GM23338 (cell line): ENCODE results near the gene MAN1A2. TPM values are rescaled to one million over a fixed set of nuclear protein-coding genes. Genes with fewer than 3 reads are reported as not detected.

Source experiments
- ATAC-seq: fragments of 200-7000 bp; cut with Tn5 transposase; 3 replicates; pipeline ENCODE4 v1.9.1; 2020
- DNase-seq: peaks from one replicate; pipeline ENCODE4 v3.0.0-alpha.2; 2015; ENCODE audit warnings: low spot score
- H2AFZ ChIP-seq: fragments of 200-600 bp; sonication (generic); 2 replicates; pipeline ENCODE4 v1.8.0; 2016; ENCODE audit warnings: antibody characterized with exemption, mild to moderate bottlenecking, moderate library complexity
- H3F3A ChIP-seq: fragments of 200-600 bp; sonication (generic); replicated peaks from 2 replicates; pipeline ENCODE4 v1.8.0; 2017; ENCODE audit warnings: antibody characterized with exemption, mixed run types, low read depth
- H3K27ac ChIP-seq: fragments of 200-600 bp; sonication (generic); 2 replicates; pipeline ENCODE4 v1.6.1; 2016; ENCODE audit warnings: low read depth
- H3K27me3 ChIP-seq: fragments of 200-600 bp; sonication (generic); 2 replicates; pipeline ENCODE4 v1.8.0; 2016; ENCODE audit warnings: mild to moderate bottlenecking, mixed run types, moderate library complexity; ENCODE audit not compliant: insufficient read depth
- H3K36me3 ChIP-seq: fragments of 200-600 bp; sonication (generic); 2 replicates; pipeline ENCODE4 v1.8.0; 2016; ENCODE audit warnings: mild to moderate bottlenecking; ENCODE audit not compliant: insufficient read depth
- H3K4me1 ChIP-seq: fragments of 200-600 bp; sonication (generic); 2 replicates; pipeline ENCODE4 v1.8.0; 2016; ENCODE audit warnings: mild to moderate bottlenecking, moderate library complexity; ENCODE audit not compliant: insufficient read depth
- H3K4me2 ChIP-seq: fragments of 200-600 bp; sonication (generic); 2 replicates; pipeline ENCODE4 v1.7.1; 2017; ENCODE audit warnings: mixed run types
- H3K4me3 ChIP-seq: fragments of 200-600 bp; sonication (generic); 2 replicates; pipeline ENCODE4 v1.6.1; 2016; ENCODE audit warnings: mixed run types
- H3K79me2 ChIP-seq: fragments of 200-600 bp; sonication (generic); replicated peaks from 2 replicates; pipeline ENCODE4 v1.8.0; 2017; ENCODE audit warnings: mild to moderate bottlenecking; ENCODE audit not compliant: insufficient read depth
- H3K9me2 ChIP-seq: fragments of 200-600 bp; sonication (generic); 2 replicates; pipeline ENCODE4 v1.8.0; 2017; ENCODE audit not compliant: insufficient read depth
- H4K20me1 ChIP-seq: fragments of 200-600 bp; sonication (generic); replicated peaks from 2 replicates; pipeline ENCODE4 v1.8.0; 2017; ENCODE audit warnings: mild to moderate bottlenecking; ENCODE audit not compliant: insufficient read depth
- H3K27ac Mint-ChIP-seq: 2 replicates; pipeline ENCODE4 v1.8.0; 2020; ENCODE audit warnings: inconsistent platforms, mild to moderate bottlenecking, moderate library complexity, mixed read lengths
- H3K27me3 Mint-ChIP-seq: 3 replicates; pipeline ENCODE4 v1.8.0; 2022; ENCODE audit warnings: low read depth, mild to moderate bottlenecking, moderate library complexity, mixed read lengths, inconsistent platforms; ENCODE audit not compliant: insufficient read depth, poor library complexity
- H3K36me3 Mint-ChIP-seq: 3 replicates; pipeline ENCODE4 v1.8.0; 2021; ENCODE audit warnings: low read depth, mild to moderate bottlenecking, inconsistent platforms, moderate library complexity, mixed read lengths
- H3K4me1 Mint-ChIP-seq: 3 replicates; pipeline ENCODE4 v1.8.0; 2020; ENCODE audit warnings: mild to moderate bottlenecking, inconsistent platforms, mixed read lengths
- H3K4me3 Mint-ChIP-seq: 3 replicates; pipeline ENCODE4 v1.8.0; 2021; ENCODE audit warnings: moderate library complexity, mild to moderate bottlenecking, inconsistent platforms, mixed read lengths
- H3K9me3 Mint-ChIP-seq: 3 replicates; pipeline ENCODE4 v1.8.0; 2020; ENCODE audit warnings: moderate library complexity, mild to moderate bottlenecking, inconsistent platforms, mixed read lengths
- CREB1 ChIP-seq: fragments of 250-450 bp; sonication (Bioruptor Pico); IDR thresholded peaks from 2 replicates; pipeline ENCODE4 v1.5.0; 2020; ENCODE audit warnings: low read depth, mild to moderate bottlenecking, moderate library complexity
- CTCF ChIP-seq, 2 experiments: fragments of 200-600 bp in 1 of 2; sonication (generic) in 1 of 2; conservative IDR thresholded peaks; 2 replicates each; pipeline versions ENCODE4 v1.5.1 to v1.6.1; 2016 to 2017; ENCODE audit warnings: antibody characterized with exemption in 2 of 2, low read depth in 2 of 2, mild to moderate bottlenecking in 2 of 2, moderate library complexity in 1 of 2
- ETS1 ChIP-seq: IDR thresholded peaks from 2 replicates; pipeline ENCODE4 v1.6.1; 2016; ENCODE audit warnings: antibody characterized with exemption
- EZH2phosphoT487 ChIP-seq: fragments of 200-600 bp; sonication (generic); IDR thresholded peaks from one replicate; pipeline ENCODE4 v1.8.1; 2018; ENCODE audit warnings: antibody characterized with exemption; ENCODE audit not compliant: unreplicated experiment
- NANOG ChIP-seq: IDR thresholded peaks from 2 replicates; pipeline ENCODE4 v1.6.1; 2016; ENCODE audit warnings: antibody characterized with exemption, borderline replicate concordance
- REST ChIP-seq: IDR thresholded peaks from one replicate; pipeline ENCODE4 v1.6.1; 2018; ENCODE audit warnings: antibody characterized with exemption; ENCODE audit not compliant: unreplicated experiment
- STAT1 ChIP-seq: IDR thresholded peaks from one replicate; pipeline ENCODE4 v1.6.1; 2016; ENCODE audit warnings: antibody characterized with exemption; ENCODE audit not compliant: unreplicated experiment
- ZNF114 ChIP-seq: fragments of 250-450 bp; sonication (Bioruptor Pico); IDR thresholded peaks from 2 replicates; pipeline ENCODE4 v1.5.0; 2020; ENCODE audit warnings: mild to moderate bottlenecking, moderate library complexity
- ZNF462 ChIP-seq: fragments of 250-450 bp; sonication (Bioruptor Pico); IDR thresholded peaks from 2 replicates; pipeline ENCODE4 v1.5.0; 2020; ENCODE audit warnings: mild to moderate bottlenecking, moderate library complexity
- polyA plus RNA-seq: library from polyadenylated mRNA; unstranded; fragments of >200 nt; fragmentation: Nextera tagmentation; extraction: Ambion mirVana; gene quantifications from 2 replicates; pipeline ENCODE4 v1.2.1, GENCODE V29; 2016
- total RNA-seq: library from RNA; depleted of rRNA; stranded (reverse); fragments of >200 nt; shearing (Covaris generic); gene quantifications from 2 replicates; pipeline ENCODE4 v1.2.3, GENCODE V29; 2014

MAN1A2 gene
- total and polyA plus RNA-seq, 2 experiments from 2014 or later = 18.6 to 22.2 TPM

- TF ChIP-seq REST (no peak), NANOG (no peak), CTCF (conservative IDR thresholded peaks at IDR 0.05; ENCODE audit: low read depth in 2 of 2) (no peak), CREB1 (no peak), ETS1 (no peak), ZNF114 (CRISPR knock-in tag) (no peak), STAT1 (no peak), EZH2phosphoT487 (no peak)
Observed at GRCh38 chr1:117318011-117318410, 49.2 kb upstream of the MAN1A2 start (continued).

- DNase-seq (no peak), ATAC-seq (no peak)
- no peaks in the 10 kb centered on the region for H3K27me3 Mint-ChIP-seq
- Histone ChIP-seq H3K4me3 (no peak overlapping the region), H3K9me2 (no peaks in the 10 kb centered on the region), H3K27me3 (no peaks in the 10 kb centered on the region), H3K79me2 (no peaks in the 10 kb centered on the region), H2AFZ (0 out of 2 replicates have a peak overlapping the region, but pooled peaks have one; percentile 21), H3K4me1 (no peaks in the 10 kb centered on the region), H3F3A (no peaks in the 10 kb centered on the region), H3K36me3 (no peaks in the 10 kb centered on the region), H3K27ac (no peak overlapping the region), H4K20me1 (no peaks in the 10 kb centered on the region), H3K4me2 (no peak overlapping the region)
- H3K27ac Mint-ChIP-seq = no peak overlapping the region
- H3K4me3 Mint-ChIP-seq = no peak overlapping the region
- no peaks in the 10 kb centered on the region for H3K36me3 Mint-ChIP-seq
- peaks cover 9% of the 10 kb centered on the region for H3K4me1 Mint-ChIP-seq
- no peaks in the 10 kb centered on the region for H3K9me3 Mint-ChIP-seq
- TF ChIP-seq ZNF462 (CRISPR knock-in tag) (no peak), ETS1 (no peak), NANOG (no peak), EZH2phosphoT487 (no peak)
Observed at GRCh38 chr1:117318426-117318825, 48.8 kb upstream of the MAN1A2 start.
